SU-DHL-6 (cell line): Measurements from ENCODE around the gene GNAT3.

Experiments used
- H2AFZ ChIP-seq: fragments of 200-600 bp; sonication (generic); 2 replicates; pipeline ENCODE4 v1.6.1; 2014; ENCODE audit warnings: low read depth, mild to moderate bottlenecking, moderate library complexity, mixed read lengths, antibody characterized with exemption, low read length; ENCODE audit not compliant: severe bottlenecking
- H3F3A ChIP-seq: fragments of 200-600 bp; shearing (Covaris generic); 2 replicates; pipeline ENCODE4 v1.6.0; 2016; ENCODE audit warnings: antibody characterized with exemption, mild to moderate bottlenecking; ENCODE audit not compliant: insufficient read depth
- H3K27ac ChIP-seq: fragments of 200-600 bp; sonication (generic); 2 replicates; pipeline ENCODE4 v1.5.1; 2016; ENCODE audit warnings: low read depth, mild to moderate bottlenecking, low read length, moderate library complexity, mixed read lengths
- H3K27me3 ChIP-seq: fragments of 200-600 bp; sonication (generic), shearing (Covaris generic); 2 replicates; pipeline ENCODE4 v1.6.0; 2014; ENCODE audit warnings: mild to moderate bottlenecking, low read length
- H3K36me3 ChIP-seq: fragments of 200-600 bp; sonication (generic); 2 replicates; pipeline ENCODE4 v1.6.1; 2014; ENCODE audit warnings: mild to moderate bottlenecking, low read length, mixed read lengths
- H3K4me2 ChIP-seq: fragments of 300-600, 200-600 bp; shearing (Covaris generic), sonication (generic); 2 replicates; pipeline ENCODE4 v1.6.0; 2014; ENCODE audit warnings: low read length, low read depth, mild to moderate bottlenecking; ENCODE audit not compliant: poor library complexity, severe bottlenecking
- H3K4me3 ChIP-seq: fragments of 200-600 bp; sonication (generic); 2 replicates; pipeline ENCODE4 v1.5.1; 2014; ENCODE audit warnings: antibody characterized with exemption, low read length, mild to moderate bottlenecking, mixed read lengths; ENCODE audit not compliant: insufficient read depth, poor library complexity, severe bottlenecking
- H3K79me2 ChIP-seq: fragments of 200-600 bp; sonication (generic); 2 replicates; pipeline ENCODE4 v1.6.1; 2014; ENCODE audit warnings: mild to moderate bottlenecking, low read length, moderate library complexity; ENCODE audit not compliant: insufficient read depth
- H3K9ac ChIP-seq: fragments of 200-600 bp; sonication (generic); 2 replicates; pipeline ENCODE4 v1.7.0; 2014; ENCODE audit warnings: mild to moderate bottlenecking, low read length
- H3K9me2 ChIP-seq: fragments of 200-600 bp; sonication (generic); replicated peaks from 2 replicates; pipeline ENCODE4 v1.6.1; 2014; ENCODE audit warnings: low read length; ENCODE audit not compliant: insufficient read depth
- H3K9me3 ChIP-seq: fragments of 200-600 bp; sonication (generic); 2 replicates; pipeline ENCODE4 v1.6.1; 2014; ENCODE audit warnings: low read length, mixed read lengths; ENCODE audit not compliant: insufficient read depth
- H4K20me1 ChIP-seq: fragments of 200-600 bp; sonication (generic); 2 replicates; pipeline ENCODE4 v1.6.1; 2014; ENCODE audit warnings: low read depth, mild to moderate bottlenecking, antibody characterized with exemption, low read length, moderate library complexity, mixed read lengths
- CTCF ChIP-seq: fragments of 200-600 bp; sonication (generic); IDR thresholded peaks from one replicate; pipeline ENCODE4 v1.5.1; 2017; ENCODE audit warnings: antibody characterized with exemption, mild to moderate bottlenecking, low read length, moderate library complexity; ENCODE audit not compliant: insufficient read depth, poor library complexity, severe bottlenecking
- EZH2phosphoT487 ChIP-seq: fragments of 200-600 bp; sonication (generic), shearing (Covaris generic); conservative IDR thresholded peaks from 2 replicates; pipeline ENCODE4 v1.6.1; 2018; ENCODE audit warnings: mild to moderate bottlenecking, antibody characterized with exemption, low read length, moderate library complexity, mixed read lengths

Gene GNAT3

GRCh38 chr7:80417211-80417793 is 94.6 kb downstream of the GNAT3 start:
- no peaks in the 10 kb centered on the region for H3K9me3 ChIP-seq
- no peaks in the 10 kb centered on the region for H4K20me1 ChIP-seq
- TF ChIP-seq CTCF, result no peak
- no peak for TF ChIP-seq EZH2phosphoT487
- H3K4me3 ChIP-seq, result no peak overlapping the region
- H3K9me2 ChIP-seq, result no peaks in the 10 kb centered on the region
- no peaks in the 10 kb centered on the region for H3K36me3 ChIP-seq
- H3K27ac ChIP-seq, result no peak overlapping the region
- H3K79me2 ChIP-seq, result no peaks in the 10 kb centered on the region
- H3K4me2 ChIP-seq, result no peak overlapping the region
- no peak overlapping the region for H2AFZ ChIP-seq
- H3F3A ChIP-seq, result no peaks in the 10 kb centered on the region
- no peaks in the 10 kb centered on the region for H3K27me3 ChIP-seq
- H3K9ac ChIP-seq, result no peak overlapping the region

DNA sequence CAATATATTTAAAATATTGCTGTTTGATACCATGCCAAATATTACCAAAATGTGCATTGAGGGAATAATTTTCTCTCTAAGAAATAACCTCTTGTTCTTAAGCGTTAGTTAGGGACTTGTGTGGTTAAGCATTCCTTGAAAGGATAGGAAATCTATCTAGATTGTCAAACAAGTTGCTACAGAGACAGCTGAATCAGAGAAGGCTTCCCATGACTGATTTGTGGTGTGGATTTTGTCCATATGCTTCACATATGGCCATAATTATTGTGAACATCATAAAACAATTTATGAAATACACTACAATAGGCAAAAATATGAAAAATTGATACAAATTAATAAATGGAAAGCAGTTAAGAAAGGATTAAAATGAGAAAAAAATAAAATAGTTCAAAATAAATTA is 96.3 kb downstream of the GNAT3 start:
- H3K79me2 ChIP-seq, result no peaks in the 10 kb centered on the region
- no peaks in the 10 kb centered on the region for H3K36me3 ChIP-seq
- no peaks in the 10 kb centered on the region for H4K20me1 ChIP-seq
- no peaks in the 10 kb centered on the region for H3K27me3 ChIP-seq
- H3K9me2 ChIP-seq, result no peaks in the 10 kb centered on the region
- H3K4me2 ChIP-seq, result no peak overlapping the region
- no peaks in the 10 kb centered on the region for H3F3A ChIP-seq
- no peak overlapping the region for H3K4me3 ChIP-seq
- H2AFZ ChIP-seq, result no peak overlapping the region
- no peak overlapping the region for H3K27ac ChIP-seq
- H3K9ac ChIP-seq, result no peak overlapping the region
- no peaks in the 10 kb centered on the region for H3K9me3 ChIP-seq
- no peak for TF ChIP-seq EZH2phosphoT487
- no peak for TF ChIP-seq CTCF

GRCh38 chr7:80415114-80415513 is 96.8 kb downstream of the GNAT3 start:
- no peaks in the 10 kb centered on the region for H3K79me2 ChIP-seq
- H3K9me3 ChIP-seq, result no peaks in the 10 kb centered on the region
- H3K36me3 ChIP-seq, result no peaks in the 10 kb centered on the region
- no peak for TF ChIP-seq CTCF
- TF ChIP-seq EZH2phosphoT487, result no peak
- no peaks in the 10 kb centered on the region for H3K27me3 ChIP-seq
- H3K4me2 ChIP-seq, result no peak overlapping the region
- no peak overlapping the region for H2AFZ ChIP-seq
- no peak overlapping the region for H3K4me3 ChIP-seq
- H3K9me2 ChIP-seq, result no peaks in the 10 kb centered on the region
- no peaks in the 10 kb centered on the region for H4K20me1 ChIP-seq
- H3K27ac ChIP-seq, result no peak overlapping the region
- H3K9ac ChIP-seq, result no peak overlapping the region
- no peaks in the 10 kb centered on the region for H3F3A ChIP-seq
